Natural killer cell (primary cell): Measurements from ENCODE around the gene CAVIN2. TPM values are rescaled to one million over a fixed set of nuclear protein-coding genes. Genes with fewer than 3 reads are reported as not detected.

Experiments
- ATAC-seq, 3 donors: fragments of 150-1000 bp in 2 of 3; fragments of 200-7000 bp in 1 of 3; cut with Tn5 transposase; 1 replicate in 1 of 3; 2 replicates in 2 of 3; pipeline ENCODE4 v1.10.0; 2021; ENCODE audit warnings: mild to moderate bottlenecking in 2 of 3, moderate library complexity in 2 of 3
- DNase-seq, 2 donors: peaks; one replicate each; pipeline versions ENCODE4 v3.0.0 to v3.0.0-alpha.2; 2013 to 2021; ENCODE audit warnings: mixed read lengths in 1 of 2
- H3K27ac ChIP-seq: one replicate; pipeline ENCODE4 v1.5.1; 2013; ENCODE audit warnings: mild to moderate bottlenecking, low read length
- H3K27me3 ChIP-seq: one replicate; pipeline ENCODE4 v1.6.1; 2013; ENCODE audit warnings: low read length; ENCODE audit not compliant: control insufficient read depth, insufficient read depth
- H3K36me3 ChIP-seq: one replicate; pipeline ENCODE4 v1.6.1; 2013; ENCODE audit warnings: low read length; ENCODE audit not compliant: control insufficient read depth, insufficient read depth
- H3K4me1 ChIP-seq: one replicate; pipeline ENCODE4 v1.6.1; 2013; ENCODE audit warnings: low read length; ENCODE audit not compliant: control insufficient read depth, insufficient read depth
- H3K4me3 ChIP-seq: one replicate; pipeline ENCODE4 v1.5.1; 2013; ENCODE audit warnings: low read length
- H3K9me3 ChIP-seq: one replicate; pipeline ENCODE4 v1.6.1; 2013; ENCODE audit warnings: low read length; ENCODE audit not compliant: control insufficient read depth, insufficient read depth
- H3K27ac Mint-ChIP-seq, 2 donors: one replicate each; pipeline ENCODE4 v1.8.0; 2022; ENCODE audit warnings: mild to moderate bottlenecking in 2 of 2, mixed read lengths in 2 of 2, moderate library complexity in 1 of 2
- H3K27me3 Mint-ChIP-seq, 2 donors: one replicate each; pipeline ENCODE4 v1.8.0; 2022; ENCODE audit warnings: low read depth in 2 of 2, mixed read lengths in 2 of 2
- H3K36me3 Mint-ChIP-seq: one replicate; pipeline ENCODE4 v1.8.0; 2022; ENCODE audit warnings: mixed read lengths
- H3K4me1 Mint-ChIP-seq, 2 donors: one replicate each; pipeline ENCODE4 v1.8.0; 2022; ENCODE audit warnings: mixed read lengths in 2 of 2
- H3K4me3 Mint-ChIP-seq: one replicate; pipeline ENCODE4 v1.8.0; 2022; ENCODE audit warnings: mild to moderate bottlenecking, moderate library complexity, mixed read lengths
- H3K9me3 Mint-ChIP-seq, 2 donors: one replicate each; pipeline ENCODE4 v1.8.0; 2022; ENCODE audit warnings: mixed read lengths in 2 of 2
- WGBS: methylation state at CpG from one replicate; pipeline ENCODE4 v1.1.7; 2013; ENCODE audit warnings: missing lambda C conversion rate; ENCODE audit not compliant: insufficient coverage; 5-methylcytosine and 5-hydroxymethylcytosine counted together
- intact Hi-C: fragments of 100-400 bp; cut with micrococcal nuclease; formaldehyde crosslinking; loops from one replicate; pipeline ENCODE4 v1.14.2; 2022
- total RNA-seq, 4 donors: library from RNA; stranded (reverse); fragments of 120-200 nt in 1 of 4; gene quantifications; one replicate each; pipeline versions ENCODE4 v1.2.3 to v1.2.4, GENCODE V29; 2013 to 2022
- TF ChIP-seq, protein P1 (sequence below): fragments of 200-600 bp; IDR thresholded peaks from one replicate; pipeline ENCODE4 v1.8.0; 2022; ENCODE audit warnings: antibody characterized with exemption

The CAVIN2 gene
- total RNA-seq, 3 donors from 2014 or later (not counting 1 experiment from before 2014, with no cell fraction given) = 1.9 to 23.7 (median 9.9) TPM

DNA sequence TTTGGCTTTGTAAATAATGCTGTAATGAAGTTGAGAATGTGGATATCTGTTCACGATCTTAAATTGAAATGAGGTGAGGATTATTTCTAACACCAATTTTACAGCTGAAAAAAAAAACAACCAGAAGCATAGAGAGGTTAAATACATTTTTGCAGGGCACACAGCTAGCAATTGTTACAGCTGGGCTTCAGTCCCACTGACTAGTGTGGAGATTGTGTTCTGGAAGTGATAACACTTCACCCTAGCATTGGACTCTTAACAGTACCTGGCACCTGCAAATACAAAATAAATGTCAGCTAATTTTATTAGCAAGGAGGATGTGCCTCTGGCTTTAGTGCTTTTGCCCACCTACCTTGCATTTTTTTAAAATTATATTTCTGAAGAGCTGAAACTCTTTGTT lies 28.8 kb downstream of the CAVIN2 start:
- no peaks in the 10 kb centered on the region for H3K27me3 ChIP-seq
- intact Hi-C loops = no loop called here
- DNase-seq (no peak), ATAC-seq (no peak)
- H3K9me3 ChIP-seq = no peaks in the 10 kb centered on the region
- no peak overlapping the region for H3K4me3 ChIP-seq
- Mint-ChIP-seq H3K36me3 (no peaks in the 10 kb centered on the region), H3K27ac (no peak overlapping the region), H3K9me3 (no peaks in the 10 kb centered on the region), H3K4me1 (no peaks in the 10 kb centered on the region), H3K27me3 (peaks cover 6 to 28% of the 10 kb centered on the region in 2 donors), H3K4me3 (no peak overlapping the region)
- TF ChIP-seq, protein P1, sequence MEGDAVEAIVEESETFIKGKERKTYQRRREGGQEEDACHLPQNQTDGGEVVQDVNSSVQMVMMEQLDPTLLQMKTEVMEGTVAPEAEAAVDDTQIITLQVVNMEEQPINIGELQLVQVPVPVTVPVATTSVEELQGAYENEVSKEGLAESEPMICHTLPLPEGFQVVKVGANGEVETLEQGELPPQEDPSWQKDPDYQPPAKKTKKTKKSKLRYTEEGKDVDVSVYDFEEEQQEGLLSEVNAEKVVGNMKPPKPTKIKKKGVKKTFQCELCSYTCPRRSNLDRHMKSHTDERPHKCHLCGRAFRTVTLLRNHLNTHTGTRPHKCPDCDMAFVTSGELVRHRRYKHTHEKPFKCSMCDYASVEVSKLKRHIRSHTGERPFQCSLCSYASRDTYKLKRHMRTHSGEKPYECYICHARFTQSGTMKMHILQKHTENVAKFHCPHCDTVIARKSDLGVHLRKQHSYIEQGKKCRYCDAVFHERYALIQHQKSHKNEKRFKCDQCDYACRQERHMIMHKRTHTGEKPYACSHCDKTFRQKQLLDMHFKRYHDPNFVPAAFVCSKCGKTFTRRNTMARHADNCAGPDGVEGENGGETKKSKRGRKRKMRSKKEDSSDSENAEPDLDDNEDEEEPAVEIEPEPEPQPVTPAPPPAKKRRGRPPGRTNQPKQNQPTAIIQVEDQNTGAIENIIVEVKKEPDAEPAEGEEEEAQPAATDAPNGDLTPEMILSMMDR = no peak
- H3K36me3 ChIP-seq = no peaks in the 10 kb centered on the region
- no CpG with 5 or more reads among the region's 1 CpG for WGBS
- H3K4me1 ChIP-seq = no peaks in the 10 kb centered on the region
- no peak overlapping the region for H3K27ac ChIP-seq

DNA sequence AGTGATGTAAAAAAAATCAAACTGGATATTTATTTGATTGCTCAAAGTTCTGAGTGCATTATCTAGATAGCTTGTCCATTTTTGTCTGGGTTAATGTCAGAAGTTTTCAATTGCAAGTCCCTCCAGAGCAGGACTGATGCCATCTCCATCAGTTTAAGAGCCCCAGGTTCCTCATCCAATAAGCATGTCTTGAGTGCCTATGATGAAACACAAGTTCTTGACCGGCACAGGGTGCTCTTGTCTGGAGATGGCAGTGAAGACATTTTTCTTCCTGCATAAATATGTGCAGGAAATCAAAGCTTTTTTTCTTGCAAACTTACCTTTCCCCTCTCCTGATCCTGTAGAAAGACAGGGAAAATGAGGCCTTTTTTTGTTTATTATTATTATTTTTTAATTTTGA lies 31.9 kb downstream of the CAVIN2 start:
- Histone ChIP-seq H3K27ac (no peak overlapping the region), H3K36me3 (no peaks in the 10 kb centered on the region), H3K9me3 (no peaks in the 10 kb centered on the region), H3K4me1 (no peaks in the 10 kb centered on the region), H3K4me3 (no peak overlapping the region), H3K27me3 (no peaks in the 10 kb centered on the region)
- ATAC-seq = no peak
- WGBS = 100% methylated on average over 1 of the region's 1 CpG
- no peaks in the 10 kb centered on the region for H3K9me3 Mint-ChIP-seq
- intact Hi-C loops = no loop called here
- peaks cover 5 to 6% of the 10 kb centered on the region in 2 donors for H3K27me3 Mint-ChIP-seq
- DNase-seq = no peak
- TF ChIP-seq, protein P1 = no peak
- H3K4me3 Mint-ChIP-seq = no peak overlapping the region
- no peak overlapping the region for H3K27ac Mint-ChIP-seq
- H3K36me3 Mint-ChIP-seq = no peaks in the 10 kb centered on the region
- no peaks in the 10 kb centered on the region for H3K4me1 Mint-ChIP-seq

DNA sequence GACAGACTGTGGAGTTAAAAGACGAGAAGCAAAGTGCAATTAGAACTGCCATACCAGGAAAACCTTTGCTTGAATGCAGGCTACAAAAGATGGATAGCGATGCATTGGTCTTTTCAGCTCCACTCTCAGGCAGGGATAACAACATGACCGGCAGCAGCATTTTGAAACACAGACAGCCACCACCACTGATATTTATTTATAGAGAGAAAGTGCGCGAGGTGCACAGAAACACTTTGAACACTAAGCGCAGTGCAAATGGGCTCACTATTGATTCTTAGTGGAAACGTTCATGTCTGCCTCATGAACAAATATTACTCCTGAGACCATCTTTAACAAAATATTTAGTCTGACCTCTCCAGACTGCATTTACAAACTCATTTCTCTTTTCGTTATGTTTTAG lies 32.9 kb downstream of the CAVIN2 start:
- Histone ChIP-seq H3K4me3 (no peak overlapping the region), H3K4me1 (no peaks in the 10 kb centered on the region), H3K27me3 (no peaks in the 10 kb centered on the region), H3K9me3 (no peaks in the 10 kb centered on the region), H3K36me3 (no peaks in the 10 kb centered on the region), H3K27ac (no peak overlapping the region)
- no peaks in the 10 kb centered on the region for H3K9me3 Mint-ChIP-seq
- no peak overlapping the region for H3K4me3 Mint-ChIP-seq
- intact Hi-C loops = no loop called here
- no peaks in the 10 kb centered on the region for H3K36me3 Mint-ChIP-seq
- TF ChIP-seq, protein P1 = no peak
- ATAC-seq (no peak), DNase-seq (no peak)
- H3K4me1 Mint-ChIP-seq = no peaks in the 10 kb centered on the region
- H3K27me3 Mint-ChIP-seq = peaks cover 0 to 7% of the 10 kb centered on the region in 2 donors
- H3K27ac Mint-ChIP-seq = no peak overlapping the region
- 88% methylated on average over 8 of the region's 8 CpGs for WGBS
